Activated T-helper 17 cell treated with anti-CD3 and anti-CD28 coated beads, Interleukin-2, amount 50 U/mL, for 72 hours (primary cell): ENCODE data around the gene OR2V1. TPM values are rescaled to one million over a fixed set of nuclear protein-coding genes. Genes with fewer than 3 reads are reported as not detected.
A peak's percentile ranks its signal among the peaks of the same experiment; 100 is the strongest.
"Not testable (repeated sequence)": the region's sequence is repeated elsewhere in the genome, so short reads cannot be mapped to it uniquely, and the experiment has no call there.

Source experiments
- ATAC-seq: fragments of 150-1000 bp; cut with Tn5 transposase; replicated peaks from 2 replicates; pipeline ENCODE4 v1.10.0; 2021; ENCODE audit warnings: mild to moderate bottlenecking, moderate library complexity
- H3K27ac Mint-ChIP-seq: one replicate; pipeline ENCODE4 v1.8.0; 2022; ENCODE audit warnings: mixed read lengths
- H3K27me3 Mint-ChIP-seq: one replicate; pipeline ENCODE4 v1.8.0; 2022; ENCODE audit warnings: mixed read lengths
- H3K36me3 Mint-ChIP-seq: one replicate; pipeline ENCODE4 v1.8.0; 2022; ENCODE audit warnings: low read depth, mild to moderate bottlenecking, mixed read lengths
- H3K4me1 Mint-ChIP-seq: one replicate; pipeline ENCODE4 v1.8.0; 2022; ENCODE audit warnings: mixed read lengths
- H3K4me3 Mint-ChIP-seq: one replicate; pipeline ENCODE4 v1.8.0; 2022; ENCODE audit warnings: mild to moderate bottlenecking, mixed read lengths
- H3K9me3 Mint-ChIP-seq: one replicate; pipeline ENCODE4 v1.8.0; 2022; ENCODE audit warnings: mixed read lengths
- total RNA-seq, 2 donors: library from RNA; stranded (reverse); gene quantifications; one replicate each; pipeline ENCODE4 v1.2.3, GENCODE V29; 2022

OR2V1 gene
- total RNA-seq, 2 donors from 2014 or later: not detected

DNA sequence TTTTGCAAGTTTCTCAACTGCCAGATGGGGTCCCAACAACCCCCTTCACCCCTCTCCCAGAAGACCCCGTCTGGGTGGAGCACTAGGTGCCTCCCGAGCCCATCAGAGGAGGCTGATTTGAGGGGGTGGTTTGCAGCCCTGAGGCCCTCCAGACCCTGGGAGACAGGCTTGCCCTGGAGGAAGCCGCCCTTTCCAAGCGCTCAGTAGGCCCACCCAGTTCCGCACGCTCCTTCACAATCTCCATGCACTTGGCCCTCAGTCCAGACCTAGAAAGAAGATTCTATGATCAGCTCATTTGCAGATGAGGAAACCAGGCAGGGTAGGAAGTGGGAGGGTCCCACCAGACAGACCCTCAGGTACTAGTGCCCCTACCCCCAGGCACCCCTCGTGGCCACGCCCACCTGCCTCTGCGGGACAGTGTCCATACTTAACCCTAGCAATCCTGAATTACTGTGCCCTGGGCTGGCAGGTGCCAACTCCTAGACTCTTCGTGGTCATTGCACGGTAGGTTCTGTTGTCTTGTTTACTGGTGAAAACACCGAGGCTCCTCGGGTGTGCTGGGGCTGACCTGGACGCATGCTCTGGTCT, 22.3 kb downstream of the OR2V1 start:
- H3K9me3 Mint-ChIP-seq: peaks cover 3% of the 10 kb centered on the region
- no peak overlapping the region for H3K27ac Mint-ChIP-seq
- H3K36me3 Mint-ChIP-seq: no peaks in the 10 kb centered on the region
- ATAC-seq: no peak
- H3K27me3 Mint-ChIP-seq: peaks cover 54% of the 10 kb centered on the region
- H3K4me3 Mint-ChIP-seq: no peak overlapping the region
- peaks cover 5% of the 10 kb centered on the region for H3K4me1 Mint-ChIP-seq

DNA sequence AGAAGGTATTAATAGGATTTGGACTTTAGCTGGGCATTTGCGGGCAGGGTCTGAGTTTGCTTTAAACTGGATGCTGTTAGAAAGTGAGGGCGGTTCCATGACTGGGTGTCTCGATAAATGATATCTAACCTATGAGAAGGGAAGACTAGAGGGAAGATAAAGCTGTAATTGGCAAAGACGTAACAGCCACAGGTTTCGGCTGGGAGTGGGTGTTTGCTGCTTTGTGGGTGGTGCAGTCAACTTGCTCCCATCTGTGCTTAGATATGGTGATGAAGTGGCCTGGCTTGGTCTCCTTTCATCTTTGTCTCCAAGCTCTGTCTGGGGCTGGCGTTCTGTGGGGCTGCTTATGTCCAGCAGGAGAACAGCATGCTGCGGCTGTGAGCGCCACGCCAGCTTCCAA, 23.3 kb downstream of the OR2V1 start:
- Mint-ChIP-seq H3K4me3 (no peak overlapping the region), H3K4me1 (peaks cover 5% of the 10 kb centered on the region), H3K27me3 (peaks cover 54% of the 10 kb centered on the region), H3K27ac (no peak overlapping the region), H3K9me3 (peaks cover 3% of the 10 kb centered on the region), H3K36me3 (no peaks in the 10 kb centered on the region)
- ATAC-seq: no peak

DNA sequence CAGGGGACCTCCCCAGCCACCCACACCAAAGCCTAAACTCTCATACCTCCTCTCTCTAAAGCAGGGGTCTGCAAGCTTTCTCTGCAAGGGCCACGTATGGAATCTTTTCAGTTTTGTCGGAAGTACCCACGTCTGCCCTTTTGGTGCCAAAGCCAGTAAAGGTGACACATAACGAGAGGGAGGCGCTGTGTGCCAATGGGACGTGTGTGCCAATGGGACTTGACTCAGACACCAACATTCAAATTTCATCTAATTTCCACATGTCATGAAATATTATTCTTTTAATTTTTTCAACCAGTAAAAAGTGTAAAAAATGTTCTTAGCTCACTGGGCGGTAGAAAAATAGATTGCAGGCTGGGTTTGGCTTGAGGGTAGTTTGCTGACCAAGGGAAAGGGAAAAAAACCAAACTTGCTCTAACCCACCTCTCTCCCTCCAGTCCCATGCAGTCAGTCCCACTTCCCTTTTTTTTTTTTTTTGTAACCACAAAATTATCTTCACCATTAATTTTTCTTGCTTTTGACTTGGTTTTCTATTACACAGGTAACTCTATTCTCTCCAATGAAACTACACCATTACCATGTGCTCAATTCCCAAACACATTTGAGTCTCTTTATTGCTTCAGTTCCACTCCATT, 25.5 kb downstream of the OR2V1 start:
- Mint-ChIP-seq H3K36me3 (no peaks in the 10 kb centered on the region), H3K9me3 (peaks cover 3% of the 10 kb centered on the region), H3K4me3 (no peak overlapping the region), H3K27ac (no peak overlapping the region), H3K4me1 (peaks cover 5% of the 10 kb centered on the region), H3K27me3 (peaks cover 42% of the 10 kb centered on the region)
- ATAC-seq: no peak

DNA sequence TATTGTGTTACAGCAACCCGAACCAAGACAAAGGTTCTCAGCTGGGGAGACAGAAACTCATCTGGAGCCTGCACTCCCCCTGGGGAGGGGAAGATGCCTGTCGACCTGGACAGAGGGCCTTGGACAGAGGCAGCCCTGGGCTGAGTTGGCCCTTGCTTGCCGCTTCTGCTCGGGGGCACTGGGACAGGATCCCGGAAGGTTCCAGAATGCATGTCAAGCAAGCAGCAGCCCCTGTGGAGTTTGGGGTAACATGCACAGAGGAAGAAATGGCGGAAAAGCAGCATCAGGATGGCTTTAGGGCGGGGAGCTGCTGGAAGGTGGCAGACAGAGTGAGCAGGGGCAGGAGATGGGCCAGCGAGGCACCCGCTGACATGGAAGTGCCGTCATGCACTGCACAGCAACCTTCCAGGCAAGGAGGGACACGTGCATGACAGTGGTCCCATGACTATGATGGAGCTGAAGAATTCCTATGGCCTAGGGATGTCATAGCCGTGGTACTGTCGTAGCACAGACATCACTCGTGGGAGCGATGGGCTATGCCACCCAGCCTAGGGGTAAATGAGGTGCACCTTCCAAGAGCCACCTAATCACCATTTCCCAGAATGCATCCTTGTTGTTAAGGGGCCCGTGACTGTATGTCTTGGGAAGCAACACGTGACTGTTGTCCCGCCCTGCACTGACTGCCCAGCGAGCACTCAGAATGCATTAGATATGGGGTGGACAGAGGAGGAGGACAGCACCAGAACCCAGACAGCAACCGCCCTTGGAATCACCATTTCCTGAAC, 26.2 kb downstream of the OR2V1 start:
- H3K36me3 Mint-ChIP-seq, H3K27ac Mint-ChIP-seq, H3K4me1 Mint-ChIP-seq, H3K9me3 Mint-ChIP-seq, ATAC-seq: not testable (repeated sequence)
- peak overlapping the region; percentile 71 for H3K4me3 Mint-ChIP-seq
- peaks cover 39% of the 10 kb centered on the region for H3K27me3 Mint-ChIP-seq

DNA sequence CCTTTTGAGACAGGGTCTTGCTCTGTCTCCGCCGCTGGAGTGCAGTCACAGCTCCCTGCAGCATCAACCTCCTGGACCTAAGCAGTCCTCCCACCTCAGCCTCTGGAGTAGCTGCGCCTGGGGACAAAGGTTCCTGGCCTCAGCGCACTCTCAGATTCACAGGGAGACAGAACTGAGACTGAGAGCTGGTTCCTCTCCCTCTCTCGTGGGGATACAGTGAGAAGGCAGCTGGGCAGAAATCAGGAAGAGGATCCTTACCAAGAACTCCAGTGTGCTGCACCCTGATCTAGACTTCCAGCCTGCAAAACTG, 26.8 kb downstream of the OR2V1 start:
- not testable (repeated sequence) for ATAC-seq, H3K9me3 Mint-ChIP-seq, H3K4me1 Mint-ChIP-seq
- H3K4me3 Mint-ChIP-seq: peak overlapping the region; percentile 71
- H3K27ac Mint-ChIP-seq: peak overlapping the region; percentile 75
- H3K36me3 Mint-ChIP-seq: peaks cover 10% of the 10 kb centered on the region
- H3K27me3 Mint-ChIP-seq: peaks cover 40% of the 10 kb centered on the region

DNA sequence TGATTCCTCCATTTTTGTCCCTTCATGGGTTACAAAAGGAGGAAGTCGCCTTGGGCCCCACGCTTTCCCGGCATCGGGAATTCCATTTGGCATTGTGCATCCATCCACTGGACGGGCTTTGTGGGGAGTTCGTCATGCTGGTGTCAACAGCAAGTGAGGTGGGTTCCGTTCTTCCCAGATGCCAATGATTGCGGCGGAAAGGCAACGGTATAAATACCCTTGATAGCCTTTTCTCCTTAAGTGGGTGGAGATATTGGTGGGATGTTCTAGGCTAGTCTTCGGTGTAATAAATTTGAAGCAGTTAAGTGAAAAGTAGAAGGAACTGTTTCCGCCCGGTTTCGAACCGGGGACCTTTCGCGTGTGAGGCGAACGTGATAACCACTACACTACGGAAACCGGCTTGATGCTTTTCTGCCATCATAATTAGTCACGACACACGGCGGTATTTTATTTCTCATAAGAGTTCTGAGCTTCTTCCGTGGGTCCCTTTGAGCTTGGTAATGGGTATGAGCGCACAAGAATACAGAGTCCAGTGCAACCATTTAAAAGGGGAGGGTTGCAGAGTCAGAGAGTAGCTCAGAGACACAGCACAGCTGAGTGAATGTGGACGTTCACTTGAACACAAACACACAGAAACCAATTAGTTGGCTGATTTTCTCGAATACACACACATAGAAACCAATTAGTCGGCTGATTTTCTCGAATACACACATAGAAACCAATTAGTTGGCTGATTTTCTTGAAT, 28.9 kb downstream of the OR2V1 start:
- H3K4me1 Mint-ChIP-seq, H3K9me3 Mint-ChIP-seq, H3K27ac Mint-ChIP-seq, ATAC-seq, H3K4me3 Mint-ChIP-seq: not testable (repeated sequence)
- Mint-ChIP-seq H3K36me3 (peaks cover 10% of the 10 kb centered on the region), H3K27me3 (peaks cover 28% of the 10 kb centered on the region)

DNA sequence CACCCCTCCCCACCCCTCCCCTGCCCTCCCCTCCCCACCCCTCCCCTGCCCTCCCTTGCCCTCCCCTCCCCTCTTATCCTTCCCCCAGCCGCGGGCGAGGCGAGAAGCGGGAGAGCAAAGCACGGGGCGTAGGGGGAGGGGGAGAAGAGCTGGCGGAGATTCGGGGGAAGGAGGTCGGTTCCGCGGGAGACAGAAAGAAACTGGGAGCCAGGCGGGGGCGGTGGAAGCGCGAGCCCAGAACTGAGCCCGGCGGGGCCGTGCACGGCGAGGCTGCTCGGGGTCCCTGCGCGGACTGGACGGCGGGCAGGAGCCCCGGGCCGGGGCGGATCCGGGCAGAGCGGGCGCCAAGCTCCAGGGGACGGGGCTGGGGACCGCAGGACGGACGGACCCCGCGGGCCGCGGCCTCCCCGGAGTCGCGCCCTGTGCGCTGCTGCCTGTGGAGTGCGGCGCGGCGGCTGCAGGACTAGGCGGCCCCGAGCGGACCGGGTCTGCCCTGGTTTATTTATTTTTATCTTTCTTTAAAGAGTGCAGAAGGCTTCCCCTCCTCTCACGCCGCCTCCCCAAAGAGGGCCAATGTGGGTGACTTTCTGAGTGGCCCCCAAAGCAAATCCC, 29.8 kb downstream of the OR2V1 start:
- not testable (repeated sequence) for ATAC-seq, H3K4me1 Mint-ChIP-seq

DNA sequence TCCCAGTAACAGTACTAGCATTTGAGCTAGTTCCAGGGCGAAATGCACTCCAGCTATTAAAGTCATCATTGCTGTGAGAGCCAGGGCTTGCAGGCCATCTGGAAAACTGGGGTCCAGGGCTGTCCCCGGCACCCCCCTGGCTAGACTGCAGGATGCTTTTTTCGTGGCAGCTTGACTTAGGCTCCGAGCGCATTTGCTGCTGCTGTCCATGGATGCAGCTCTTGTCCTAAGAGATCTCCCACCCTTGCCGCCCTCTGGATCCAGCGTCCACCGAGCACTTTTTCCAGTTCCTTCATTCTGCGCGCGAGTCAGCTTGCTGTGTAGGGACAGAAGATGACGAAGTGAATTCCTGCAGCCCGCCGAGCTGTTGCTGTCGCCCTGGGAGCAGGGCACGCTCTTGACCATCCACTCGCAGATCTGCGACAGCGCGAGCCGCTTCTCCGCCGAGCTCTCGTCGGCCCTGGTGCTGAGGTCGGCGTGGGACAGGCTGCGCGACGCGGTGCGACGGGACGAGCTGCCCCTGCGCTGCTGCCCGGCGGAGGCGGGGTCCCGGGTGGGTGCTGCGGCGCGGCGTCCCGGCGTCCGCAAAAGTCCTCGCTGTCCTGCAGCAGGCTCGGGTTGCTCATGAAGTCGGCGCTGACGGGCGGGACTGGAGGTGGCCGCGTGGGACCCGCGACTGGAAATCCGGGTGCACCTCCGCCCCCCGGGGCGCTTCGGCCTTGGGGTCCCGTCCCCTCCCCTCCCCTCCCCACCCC, 30.7 kb downstream of the OR2V1 start:
- Mint-ChIP-seq H3K9me3 (peaks cover 3% of the 10 kb centered on the region), H3K4me1 (peaks cover 5% of the 10 kb centered on the region), H3K4me3 (no peak overlapping the region), H3K27me3 (peaks cover 19% of the 10 kb centered on the region), H3K36me3 (peaks cover 10% of the 10 kb centered on the region), H3K27ac (no peak overlapping the region)
- no peak for ATAC-seq

More for the DNA sequence above, 29.8 kb downstream of the OR2V1 start:
- not testable (repeated sequence) for H3K27ac Mint-ChIP-seq, H3K9me3 Mint-ChIP-seq, H3K4me3 Mint-ChIP-seq
- peaks cover 24% of the 10 kb centered on the region for H3K27me3 Mint-ChIP-seq
- peaks cover 10% of the 10 kb centered on the region for H3K36me3 Mint-ChIP-seq

DNA sequence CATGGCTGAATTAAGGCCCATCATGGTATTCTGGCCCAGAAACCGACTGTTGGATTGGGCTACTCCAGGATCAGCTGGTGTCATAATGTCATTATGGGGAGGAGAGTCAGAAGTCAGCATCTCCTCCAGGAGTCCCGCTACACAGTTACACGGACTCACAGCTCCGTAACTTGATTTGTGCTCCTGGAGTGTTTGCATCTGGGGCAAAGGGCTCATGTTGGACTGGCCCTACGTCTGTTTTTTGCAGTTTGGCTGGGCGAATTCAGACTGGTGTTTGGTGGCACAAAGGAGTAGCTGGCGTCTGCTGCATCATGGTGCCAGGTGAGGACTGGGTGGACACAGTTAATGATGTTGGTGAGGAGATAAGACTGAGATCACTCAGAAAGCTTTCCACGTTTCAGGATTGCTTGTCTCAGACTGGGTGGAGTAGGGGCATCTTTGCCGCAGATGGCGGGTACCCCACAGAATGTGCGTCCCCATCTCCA, 31.3 kb downstream of the OR2V1 start:
- Mint-ChIP-seq H3K9me3 (peaks cover 3% of the 10 kb centered on the region), H3K27me3 (peaks cover 18% of the 10 kb centered on the region), H3K27ac (no peak overlapping the region), H3K36me3 (peaks cover 10% of the 10 kb centered on the region), H3K4me3 (no peak overlapping the region), H3K4me1 (peaks cover 5% of the 10 kb centered on the region)
- ATAC-seq: no peak

DNA sequence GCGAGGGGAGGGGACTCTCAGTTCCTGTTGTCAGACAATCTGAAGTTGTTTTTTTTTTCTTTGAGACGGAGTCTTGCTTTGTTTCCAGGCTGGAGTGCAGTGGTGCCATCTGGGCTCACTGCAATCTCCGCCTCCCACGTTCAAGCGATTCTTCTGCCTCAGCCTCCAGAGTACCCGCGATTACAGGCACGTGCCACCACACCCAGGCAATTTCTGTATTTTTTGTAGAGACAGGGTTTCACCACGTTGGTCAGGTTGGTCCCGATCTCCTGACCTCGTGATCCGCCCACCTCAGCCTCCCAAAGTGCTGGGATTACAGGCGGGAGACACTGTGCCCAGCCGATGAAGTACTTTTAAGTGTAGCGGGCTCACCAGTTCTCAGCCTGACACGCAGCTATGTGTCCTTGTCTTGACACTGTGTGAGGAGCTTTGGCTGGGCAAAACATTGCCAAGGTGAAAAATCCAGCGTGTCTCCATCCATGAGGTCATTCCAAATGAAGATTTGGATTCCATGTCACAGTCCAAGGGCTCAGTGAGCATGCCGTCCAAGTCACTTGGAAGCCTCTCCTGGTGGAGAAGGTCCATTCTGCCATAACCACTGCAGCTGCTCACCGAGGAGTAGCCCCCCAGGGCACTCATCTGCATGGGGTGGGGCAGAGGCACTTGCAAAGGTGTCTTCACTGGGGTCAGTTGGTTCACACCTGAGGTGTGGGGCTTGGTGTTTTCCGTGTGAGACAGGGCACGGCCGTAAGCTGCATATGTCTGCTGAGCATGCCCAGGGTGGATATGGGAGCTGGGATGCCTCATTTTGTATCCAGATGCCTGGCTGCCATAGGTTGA, 32.0 kb downstream of the OR2V1 start:
- H3K36me3 Mint-ChIP-seq: peaks cover 10% of the 10 kb centered on the region
- no peaks in the 10 kb centered on the region for H3K9me3 Mint-ChIP-seq
- peaks cover under 1% of the 10 kb centered on the region for H3K4me1 Mint-ChIP-seq
- no peak overlapping the region for H3K27ac Mint-ChIP-seq
- H3K27me3 Mint-ChIP-seq: peaks cover 12% of the 10 kb centered on the region
- ATAC-seq: no peak
- H3K4me3 Mint-ChIP-seq: no peak overlapping the region

DNA sequence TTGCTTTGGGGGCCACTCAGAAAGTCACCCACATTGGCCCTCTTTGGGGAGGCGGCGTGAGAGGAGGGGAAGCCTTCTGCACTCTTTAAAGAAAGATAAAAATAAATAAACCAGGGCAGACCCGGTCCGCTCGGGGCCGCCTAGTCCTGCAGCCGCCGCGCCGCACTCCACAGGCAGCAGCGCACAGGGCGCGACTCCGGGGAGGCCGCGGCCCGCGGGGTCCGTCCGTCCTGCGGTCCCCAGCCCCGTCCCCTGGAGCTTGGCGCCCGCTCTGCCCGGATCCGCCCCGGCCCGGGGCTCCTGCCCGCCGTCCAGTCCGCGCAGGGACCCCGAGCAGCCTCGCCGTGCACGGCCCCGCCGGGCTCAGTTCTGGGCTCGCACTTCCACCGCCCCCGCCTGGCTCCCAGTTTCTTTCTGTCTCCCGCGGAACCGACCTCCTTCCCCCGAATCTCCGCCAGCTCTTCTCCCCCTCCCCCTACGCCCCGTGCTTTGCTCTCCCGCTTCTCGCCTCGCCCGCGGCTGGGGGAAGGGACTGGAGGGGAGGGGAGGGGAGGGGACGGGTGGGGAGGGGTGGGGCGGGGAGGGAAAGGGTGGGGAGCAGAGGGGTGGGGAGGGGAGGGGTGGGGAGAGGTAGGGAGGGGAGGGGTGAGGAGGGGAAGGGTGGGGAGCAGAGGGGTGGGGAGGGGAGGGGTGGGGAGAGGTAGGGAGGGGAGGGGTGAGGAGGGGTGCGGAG, 33.0 kb downstream of the OR2V1 start:
- ATAC-seq, H3K27ac Mint-ChIP-seq, H3K4me3 Mint-ChIP-seq, H3K4me1 Mint-ChIP-seq, H3K9me3 Mint-ChIP-seq: not testable (repeated sequence)
- H3K36me3 Mint-ChIP-seq: peaks cover 10% of the 10 kb centered on the region
- peaks cover 15% of the 10 kb centered on the region for H3K27me3 Mint-ChIP-seq

DNA sequence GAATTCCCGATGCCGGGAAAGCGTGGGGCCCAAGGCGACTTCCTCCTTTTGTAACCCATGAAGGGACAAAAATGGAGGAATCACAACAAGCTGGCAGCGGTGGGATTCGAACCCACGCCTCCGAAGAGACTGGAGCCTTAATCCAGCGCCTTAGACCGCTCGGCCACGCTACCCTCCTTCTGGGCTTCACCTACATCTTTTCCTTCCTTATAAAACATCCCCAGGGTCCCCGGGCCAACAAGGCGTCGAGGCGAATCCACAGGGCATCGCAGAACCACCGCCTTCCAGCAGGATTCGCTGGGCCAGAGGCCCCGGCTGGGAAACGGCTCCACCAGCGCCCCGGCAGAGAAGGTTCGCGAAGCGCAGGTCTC, 33.6 kb downstream of the OR2V1 start:
- not testable (repeated sequence) for H3K4me1 Mint-ChIP-seq, ATAC-seq, H3K4me3 Mint-ChIP-seq, H3K9me3 Mint-ChIP-seq, H3K27ac Mint-ChIP-seq
- Mint-ChIP-seq H3K27me3 (peaks cover 18% of the 10 kb centered on the region), H3K36me3 (peaks cover 10% of the 10 kb centered on the region)
